T-helper 1 cell (primary cell): ENCODE data around the gene CDC37.
"Not testable (repeated sequence)": the region's sequence is repeated elsewhere in the genome, so short reads cannot be mapped to it uniquely, and the experiment has no call there.

Experiments
- DNase-seq, 5 donors: peaks; one replicate each; pipeline ENCODE4 v3.0.0-alpha.2; 2012 to 2020

Gene CDC37

DNA sequence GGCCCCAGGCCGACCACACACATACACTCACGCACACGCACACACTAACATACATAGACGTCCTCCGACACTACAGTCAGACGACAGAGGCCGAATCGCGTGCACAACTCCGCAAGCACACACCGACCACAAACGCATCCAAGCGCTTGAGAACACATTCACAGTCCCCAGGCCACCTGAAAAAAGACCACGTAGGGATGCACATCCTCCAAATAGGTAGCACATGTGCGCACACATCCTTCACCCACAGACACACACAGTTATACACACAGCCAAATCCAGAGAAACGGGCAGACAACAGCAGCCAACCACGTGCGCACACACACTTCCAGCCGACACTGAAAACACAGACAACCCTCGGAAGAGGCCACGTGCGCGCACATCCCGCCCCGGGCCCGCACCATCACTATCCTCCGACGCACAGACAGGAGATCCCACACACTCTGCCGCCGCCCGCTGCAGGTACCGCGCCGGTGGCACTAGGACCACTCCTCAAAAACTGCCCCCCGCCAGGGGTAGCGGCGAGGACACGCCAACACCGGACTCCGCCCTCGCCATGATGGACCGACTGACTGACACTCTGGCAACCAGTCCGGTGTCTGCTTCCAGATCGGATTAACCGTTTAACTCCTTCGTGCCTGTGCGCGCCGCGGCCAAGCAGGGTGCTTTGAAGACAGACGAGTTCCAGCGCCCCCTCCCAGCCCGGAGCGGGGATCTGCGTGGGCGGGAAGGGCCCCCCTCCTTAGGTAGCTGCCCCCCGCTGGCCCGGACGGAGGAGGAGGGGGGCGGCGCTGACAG is 16.5 kb upstream of the CDC37 start:
- DNase-seq = peak in 2 of 5 donors; percentile 39 to 78

DNA sequence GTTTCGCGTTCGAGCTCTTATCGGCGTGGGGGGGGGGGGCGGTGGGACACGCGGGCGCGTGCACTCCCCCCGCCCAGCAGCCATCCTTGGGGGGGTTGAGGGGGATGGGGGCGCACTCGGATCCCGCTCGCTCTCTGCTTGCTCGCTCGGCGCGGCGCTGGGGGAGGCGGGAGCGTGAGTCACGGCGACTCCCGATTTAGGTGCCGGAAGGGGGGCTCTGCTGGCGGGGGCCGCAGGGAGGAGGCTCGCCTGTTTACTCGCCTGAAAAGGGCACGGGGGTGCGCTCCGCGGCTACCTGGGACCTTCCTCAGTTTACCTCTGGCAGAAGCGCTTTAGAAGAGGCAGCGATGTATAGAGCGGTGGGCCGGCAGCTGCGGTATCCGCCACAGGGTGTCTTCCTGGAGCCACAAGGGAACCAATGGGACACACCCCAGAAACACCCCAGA is 15.9 kb upstream of the CDC37 start:
- no peak for DNase-seq

DNA sequence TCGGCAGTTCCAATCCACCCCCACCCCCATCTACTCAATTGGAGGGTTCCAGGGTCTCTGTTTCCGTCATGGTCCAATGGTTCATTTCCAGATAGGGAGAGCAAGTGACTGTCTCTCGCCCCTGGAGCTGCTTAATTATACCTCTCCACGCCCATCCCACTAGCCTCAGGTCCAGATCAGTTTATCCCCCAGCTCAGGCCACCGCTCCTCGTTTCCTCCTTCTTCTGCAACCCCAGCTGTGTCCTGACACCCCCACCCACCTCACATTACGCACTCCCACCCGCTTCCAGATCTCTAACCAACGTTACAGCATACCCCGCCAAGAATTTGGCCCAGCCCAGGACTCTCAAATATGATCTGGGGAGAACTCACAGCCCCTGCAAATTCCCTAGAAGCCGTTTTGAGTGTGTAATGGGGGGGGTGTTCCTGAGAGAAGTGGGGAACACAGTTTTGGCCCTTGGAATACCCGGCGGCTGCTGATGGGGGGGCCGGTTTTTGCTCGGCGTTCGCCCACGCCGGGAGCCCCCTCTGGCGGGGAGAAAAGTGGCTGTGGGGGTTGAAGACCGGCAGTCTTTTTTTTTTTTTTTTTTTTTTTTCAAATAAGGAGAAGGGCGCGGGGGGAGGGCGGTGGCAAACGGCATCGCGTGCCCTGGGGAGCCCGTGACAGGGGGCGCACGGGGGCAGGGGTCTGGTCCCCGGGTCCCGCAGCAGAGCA is 15.3 kb upstream of the CDC37 start:
- DNase-seq = no peak

DNA sequence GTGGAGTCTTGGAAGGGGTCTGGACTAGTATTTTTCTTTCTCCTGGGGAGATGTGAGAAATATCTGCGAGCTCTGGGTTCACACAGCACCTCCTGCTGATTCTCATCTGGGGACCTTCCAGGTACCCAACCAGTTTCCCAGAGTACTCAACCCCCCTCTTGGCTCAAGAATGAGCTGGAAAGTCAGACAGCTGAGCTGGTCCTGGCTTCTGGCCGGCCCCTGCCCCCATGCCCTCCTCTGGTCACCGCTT is 14.8 kb upstream of the CDC37 start:
- DNase-seq = no peak

DNA sequence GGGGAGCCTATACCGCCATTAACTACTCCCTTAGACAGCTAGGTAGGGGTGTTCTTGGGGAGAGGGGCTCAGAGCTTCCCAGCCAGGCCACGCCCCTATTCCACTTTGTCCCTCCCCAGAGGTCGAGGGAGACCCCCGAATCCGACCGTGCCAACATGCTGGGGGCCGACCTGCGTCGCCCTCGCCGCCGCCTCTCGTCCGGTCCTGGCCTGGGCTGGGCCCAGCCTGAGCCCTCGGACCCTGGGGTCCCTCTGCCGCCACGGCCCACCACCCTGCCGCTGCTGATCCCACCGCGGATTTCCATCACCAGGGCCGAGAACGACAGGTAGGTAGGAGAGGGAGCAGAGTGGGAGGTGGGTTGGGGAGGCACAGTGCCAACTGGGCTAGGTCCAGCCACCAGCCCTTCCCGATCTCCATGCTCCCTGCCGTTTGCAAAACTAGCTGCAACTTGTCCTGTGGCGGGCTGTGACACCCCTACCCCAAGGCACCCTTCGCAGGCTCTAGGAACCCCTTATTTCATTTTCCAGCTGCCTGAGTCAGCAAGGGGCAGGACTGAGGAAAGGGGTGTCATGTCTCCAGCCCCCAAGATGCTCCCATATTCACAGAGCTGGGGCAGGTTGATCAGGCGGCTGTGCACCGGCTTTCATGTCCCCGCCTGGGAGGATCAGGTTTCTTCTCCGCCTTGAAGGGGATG is 14.3 kb upstream of the CDC37 start:
- no peak for DNase-seq

DNA sequence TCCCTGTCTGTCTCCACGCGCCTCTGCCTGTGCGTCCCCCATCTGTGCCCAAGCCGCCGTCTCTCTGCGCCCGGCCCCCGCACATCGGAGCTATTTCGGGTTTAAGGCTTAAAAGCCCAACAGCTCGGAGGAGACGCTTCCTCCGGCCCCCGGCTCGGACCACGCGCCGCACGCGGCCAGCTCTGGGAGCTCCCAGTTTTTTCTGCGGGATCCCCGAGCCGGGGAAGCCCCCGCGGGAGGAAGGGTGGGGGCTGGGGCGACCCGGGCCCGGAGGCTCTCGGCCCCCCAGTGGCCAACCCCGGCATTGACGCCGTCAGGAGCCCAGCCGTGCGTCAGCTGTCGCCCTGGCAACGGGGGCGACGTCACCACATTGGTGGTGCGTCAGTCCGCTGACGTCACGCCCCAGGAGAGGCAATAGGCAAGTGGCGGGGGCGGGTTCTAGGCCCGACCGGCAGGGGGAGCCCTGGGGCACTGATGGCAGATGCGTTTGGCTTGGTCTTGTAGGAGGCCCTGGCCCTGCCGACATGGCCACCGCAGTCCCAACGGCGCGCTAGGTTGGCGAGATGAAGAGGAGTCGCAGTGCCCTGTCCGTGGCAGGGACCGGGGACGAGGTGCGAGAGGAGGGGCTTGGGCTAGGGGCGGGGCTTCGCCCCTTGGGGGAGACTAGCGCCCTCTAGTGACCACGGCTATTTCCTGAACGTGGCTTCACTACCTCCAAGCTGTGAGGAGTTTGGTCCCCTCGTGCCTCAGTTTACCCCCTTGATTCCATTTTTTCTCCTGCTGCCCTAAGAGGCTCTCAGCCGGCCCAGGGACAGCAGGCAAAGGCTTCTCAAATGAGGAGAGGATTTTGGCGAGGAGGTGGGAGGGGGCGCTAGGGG is 13.3 kb upstream of the CDC37 start:
- peak; percentile 96 to 99 (median 97) for DNase-seq

DNA sequence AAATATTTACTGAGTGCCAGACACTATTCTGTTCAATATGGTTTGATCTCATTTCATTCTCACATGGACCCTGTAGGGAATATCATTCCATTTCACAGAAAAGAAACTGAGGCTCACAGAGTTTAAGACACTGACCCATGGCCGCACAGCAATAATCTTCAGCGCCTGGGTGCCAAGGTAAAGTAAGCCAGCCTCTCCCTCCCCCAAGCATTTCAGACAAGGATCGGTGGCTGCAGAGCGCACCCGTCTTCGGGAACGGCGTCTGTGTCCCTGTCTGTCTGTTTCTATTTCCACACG is 12.7 kb upstream of the CDC37 start:
- no peak for DNase-seq

DNA sequence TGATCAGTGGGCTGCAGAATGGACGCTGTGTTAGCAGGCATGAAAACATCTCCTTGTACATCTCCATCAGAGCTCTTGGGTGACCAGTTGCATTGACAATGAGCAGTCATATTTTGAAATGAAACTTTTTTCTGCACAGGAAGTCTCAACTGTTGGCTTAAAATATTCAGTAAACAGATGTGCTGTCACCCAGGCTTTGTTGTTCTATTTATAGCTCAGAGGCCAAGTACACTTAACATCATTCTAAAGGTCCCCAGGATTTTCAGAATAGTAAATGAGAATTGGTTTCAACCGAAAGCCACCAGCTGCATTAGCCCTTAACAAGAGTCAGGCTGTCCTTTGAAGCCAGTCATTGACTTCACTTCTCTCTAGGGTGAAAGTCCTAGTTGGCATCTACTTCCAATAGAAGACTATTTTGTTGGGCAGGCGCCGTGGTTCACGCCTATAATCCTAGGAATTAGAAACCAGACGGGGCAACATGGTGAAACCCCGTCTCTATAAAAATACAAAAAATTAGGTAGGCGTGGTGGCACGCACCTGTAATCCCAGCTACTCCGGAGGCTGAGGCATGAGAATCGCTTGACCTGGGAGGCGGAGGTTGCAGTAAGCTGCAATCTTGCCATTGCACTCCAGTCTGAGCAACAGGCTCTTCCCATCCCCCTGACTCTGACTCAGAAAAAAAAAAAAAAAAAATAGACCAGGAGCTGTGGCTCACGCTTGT is 9.1 kb upstream of the CDC37 start:
- DNase-seq = peak in 1 of 5 donors; percentile 92

DNA sequence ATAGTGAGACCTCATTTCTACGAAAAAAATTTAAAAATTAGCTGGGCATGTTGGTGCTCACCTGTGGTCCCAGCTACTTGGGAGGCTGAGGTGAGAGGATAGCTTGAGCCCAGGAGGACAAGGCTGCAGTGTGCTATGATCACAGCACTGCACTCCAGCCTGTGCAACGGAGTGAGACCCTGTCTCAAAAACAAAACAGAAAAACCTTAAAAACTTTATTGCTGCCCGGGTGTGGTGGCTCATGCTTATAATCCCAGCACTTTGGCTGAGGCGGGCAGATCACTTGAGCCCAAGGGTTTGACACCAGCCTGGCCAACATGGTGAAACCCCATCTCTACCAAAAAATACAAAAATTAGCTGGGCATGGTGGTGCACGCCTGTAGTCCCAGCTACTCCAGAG is 7.9 kb upstream of the CDC37 start:
- not testable (repeated sequence) for DNase-seq

DNA sequence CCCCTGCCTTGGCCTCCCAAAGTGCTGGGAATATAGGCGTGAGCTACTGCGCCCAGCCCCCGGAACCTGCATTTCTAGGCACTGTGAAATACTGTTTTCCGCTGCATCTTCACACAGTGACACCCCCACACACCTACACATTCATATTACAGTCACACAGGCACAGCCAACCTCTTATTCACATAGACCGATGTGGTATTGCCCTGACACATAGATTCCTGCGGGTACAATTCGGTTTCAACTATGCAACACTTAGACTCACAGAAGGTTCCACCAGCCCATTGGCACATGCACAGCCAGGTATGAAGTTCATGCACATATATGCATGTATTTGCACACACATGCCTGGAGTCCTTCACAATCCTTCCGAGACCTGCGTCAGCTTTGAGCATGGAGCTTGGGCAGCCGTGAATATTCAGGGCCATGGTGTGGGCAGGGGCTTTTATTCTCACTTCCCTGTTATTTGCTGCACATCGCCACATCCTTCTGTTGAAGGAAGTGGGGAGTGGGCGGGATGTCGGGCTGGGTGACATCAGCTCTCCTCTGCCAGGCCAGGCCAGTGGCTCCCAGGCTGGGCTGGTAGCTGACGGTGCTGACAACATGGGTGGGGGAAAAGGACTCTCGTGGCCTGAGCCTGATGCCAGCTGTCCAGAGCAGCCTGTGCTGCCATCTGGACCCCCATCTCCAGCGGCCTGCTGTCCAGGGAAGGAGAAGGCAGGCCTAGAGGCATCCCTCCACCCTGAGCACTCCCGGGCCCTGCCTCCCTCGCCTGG is 5.4 kb upstream of the CDC37 start:
- peak in 2 of 5 donors; percentile 33 to 85 for DNase-seq

DNA sequence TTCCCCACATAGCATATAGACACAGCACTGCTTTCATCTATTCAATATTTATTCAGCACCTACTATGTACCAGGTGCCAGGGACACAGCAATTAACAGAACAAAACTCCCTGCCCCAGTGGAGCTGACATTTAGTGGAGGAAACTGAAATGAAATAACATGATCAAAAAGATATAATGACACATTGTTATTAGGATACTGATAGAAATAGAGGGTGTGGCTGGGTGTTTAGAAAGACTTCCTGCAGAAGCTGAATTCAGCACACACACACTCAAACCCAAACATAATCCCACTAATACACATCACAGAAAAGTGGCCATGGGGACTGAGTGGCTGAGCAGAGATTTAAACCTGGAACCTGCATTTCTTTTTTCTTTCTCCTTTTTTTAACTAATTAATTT is 3.8 kb upstream of the CDC37 start:
- DNase-seq = no peak

DNA sequence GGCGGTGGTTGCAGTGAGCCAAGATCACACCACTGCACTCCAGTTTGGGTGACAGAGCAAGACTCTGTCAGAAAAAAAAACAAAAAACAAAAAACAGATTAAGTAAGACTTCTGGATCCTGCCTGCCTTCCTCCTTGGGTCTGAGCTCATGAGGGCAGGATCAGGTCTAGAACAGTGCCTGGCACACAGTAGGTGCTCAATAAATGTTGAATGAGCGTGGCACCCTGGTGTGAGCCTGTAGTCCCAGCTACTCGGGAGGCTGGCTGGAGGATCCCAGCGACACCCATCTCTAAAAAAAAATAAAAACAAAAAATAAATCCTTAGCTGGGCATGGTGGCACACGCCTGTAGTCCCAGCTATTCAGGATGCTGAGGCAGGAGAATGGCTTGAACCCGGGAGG is 2.8 kb upstream of the CDC37 start:
- DNase-seq = no peak

DNA sequence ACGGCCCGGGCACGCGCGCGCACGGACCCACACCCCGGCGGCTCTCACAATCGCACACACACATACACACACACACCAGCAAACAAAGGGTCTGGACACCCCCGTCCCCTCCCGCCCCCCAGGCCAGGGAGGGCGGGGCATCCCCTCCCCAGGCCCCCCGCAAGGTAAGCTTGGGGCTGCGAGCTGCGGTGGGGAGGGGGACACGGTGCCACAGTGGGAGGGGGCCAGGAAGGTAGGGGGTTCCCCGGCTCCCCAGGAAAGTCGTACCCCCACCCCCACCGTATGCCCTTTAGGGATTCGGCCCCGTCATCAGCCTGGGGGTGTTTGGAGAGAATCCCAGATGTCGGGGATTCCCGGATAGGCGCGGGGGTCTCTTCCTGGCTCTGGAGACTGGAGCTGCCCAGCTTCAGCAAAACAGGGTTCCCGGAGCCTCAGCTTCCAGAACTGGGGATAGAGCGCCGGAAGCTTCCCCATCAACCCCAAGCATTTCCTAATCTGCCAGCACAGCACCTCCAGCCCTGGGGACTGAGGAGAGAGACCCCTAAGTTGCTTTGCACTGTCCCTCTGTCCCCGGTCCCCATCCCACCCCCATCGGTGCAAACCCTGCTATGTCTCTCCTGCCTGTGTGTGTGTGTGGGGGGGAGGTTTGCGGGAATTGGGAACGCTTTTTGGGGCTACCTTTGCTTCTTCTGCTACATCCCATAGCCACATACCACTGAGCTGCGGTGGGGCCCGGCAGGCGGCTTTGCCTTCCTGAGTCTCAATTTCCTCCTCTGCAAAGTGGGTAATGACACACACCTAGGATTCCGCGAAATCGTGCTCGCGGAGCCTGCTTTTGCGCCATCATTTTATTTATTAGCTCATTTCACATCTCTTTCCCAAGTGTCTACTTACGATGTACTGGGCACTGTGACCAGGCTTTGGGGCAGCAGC is 1.8 kb upstream of the CDC37 start:
- peak in 2 of 5 donors; percentile 36 to 78 for DNase-seq

DNA sequence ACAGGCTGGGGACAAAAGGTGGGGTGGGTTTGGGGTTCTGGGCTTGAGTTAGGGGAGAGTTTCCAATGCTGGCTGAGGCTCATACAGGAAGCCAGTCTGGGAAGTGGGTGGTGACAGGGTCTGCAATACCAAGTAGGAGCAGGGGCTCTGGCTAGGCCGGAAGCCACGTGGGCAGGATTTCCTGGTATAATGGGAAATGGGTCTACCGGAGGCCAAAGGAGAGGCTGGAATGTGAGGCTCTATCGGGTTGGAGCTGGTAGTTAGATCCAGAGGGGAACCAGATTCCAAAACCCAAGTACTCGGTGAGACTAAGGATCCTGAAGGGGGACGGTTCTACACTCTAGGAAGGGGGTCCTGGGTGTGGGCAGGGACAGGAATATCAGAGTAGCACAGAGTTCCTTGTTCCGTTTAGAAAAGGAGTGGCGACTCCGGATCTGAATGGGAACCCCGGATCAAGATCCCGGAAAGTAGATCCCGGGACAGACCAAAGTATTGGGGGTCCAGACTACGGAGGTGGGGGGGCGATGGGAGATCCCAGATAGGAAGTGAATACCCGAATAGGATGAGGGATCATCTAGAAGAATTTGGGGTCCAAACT is 802 bp downstream of the CDC37 start:
- DNase-seq = no peak

DNA sequence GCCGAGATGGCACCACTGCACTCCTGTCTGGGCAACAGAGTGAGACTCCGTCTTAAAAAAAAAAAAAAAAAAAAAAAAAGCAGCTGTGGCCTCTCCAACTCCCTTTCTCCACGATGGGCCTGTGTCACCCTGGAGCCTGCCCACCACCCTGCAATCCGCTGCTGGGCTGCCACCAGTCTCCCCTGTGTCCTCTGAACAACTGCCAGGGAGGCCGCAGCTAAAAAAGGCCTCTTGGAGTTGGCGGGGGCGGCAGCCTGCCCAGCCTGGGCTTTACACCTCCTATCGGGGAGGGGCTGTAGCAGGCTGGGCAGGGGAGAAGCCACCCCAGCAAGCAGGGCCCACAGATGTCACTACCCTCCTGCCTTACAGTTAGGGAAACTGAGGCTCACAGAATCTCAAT is 3.5 kb downstream of the CDC37 start:
- no peak for DNase-seq

DNA sequence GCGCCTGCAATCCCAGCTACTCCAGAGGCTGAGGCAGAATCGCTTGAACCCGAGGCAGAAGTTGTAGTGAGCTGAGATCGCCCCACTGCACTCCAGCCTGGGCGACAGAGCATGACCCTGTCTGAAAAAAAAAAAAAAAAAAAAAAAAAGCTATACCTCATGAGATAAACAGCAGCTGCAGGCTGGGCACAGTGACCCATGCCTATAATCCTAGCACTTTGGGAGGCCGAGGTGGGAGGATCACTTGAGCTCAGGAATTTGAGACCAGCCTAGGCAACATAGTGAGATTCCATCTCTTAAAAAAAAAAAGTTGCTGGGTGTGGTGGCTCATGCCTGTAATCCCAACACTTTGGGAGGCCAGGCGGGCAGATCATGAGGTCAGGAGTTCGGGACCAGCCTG is 4.0 kb downstream of the CDC37 start:
- not testable (repeated sequence) for DNase-seq

DNA sequence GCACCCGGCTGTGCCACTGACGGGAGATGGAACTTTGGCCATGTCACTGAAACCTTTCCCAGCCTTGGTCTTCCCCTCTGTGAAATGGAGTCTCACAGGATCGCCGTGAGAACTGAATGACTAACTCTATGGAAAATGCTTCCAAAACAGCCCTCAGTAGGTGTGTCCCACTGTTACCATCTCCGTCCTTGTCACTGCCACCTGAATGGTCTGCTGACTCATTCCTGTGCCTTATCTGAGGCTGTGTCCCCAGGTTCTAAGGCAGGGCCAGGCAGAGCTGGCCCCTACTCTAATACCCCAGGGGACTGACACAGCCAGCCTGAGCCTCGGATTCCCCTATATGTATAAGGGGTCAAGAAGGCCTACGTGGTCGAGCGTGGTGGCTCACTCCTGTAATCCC is 4.5 kb downstream of the CDC37 start:
- DNase-seq = no peak

DNA sequence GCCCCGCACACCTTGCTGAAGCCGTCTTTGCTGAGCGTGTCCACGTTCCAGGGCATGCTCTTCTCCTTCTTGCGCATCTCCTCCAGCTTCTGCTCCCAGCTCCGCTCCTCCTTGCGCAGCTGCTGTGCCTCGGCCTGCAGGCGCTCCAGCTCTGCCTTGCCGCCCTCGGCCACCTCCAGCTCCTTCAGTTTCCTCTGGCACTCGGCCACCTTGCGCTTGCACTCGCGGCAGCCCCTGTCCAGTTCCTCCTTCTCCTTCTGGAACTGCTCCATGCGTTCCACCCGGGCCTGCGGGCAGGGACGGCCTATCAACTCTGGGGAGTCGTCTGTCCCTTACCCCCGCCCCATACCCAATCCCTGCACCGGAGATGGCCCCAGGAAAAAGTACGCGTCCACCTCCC is 7.4 kb downstream of the CDC37 start:
- DNase-seq = no peak

DNA sequence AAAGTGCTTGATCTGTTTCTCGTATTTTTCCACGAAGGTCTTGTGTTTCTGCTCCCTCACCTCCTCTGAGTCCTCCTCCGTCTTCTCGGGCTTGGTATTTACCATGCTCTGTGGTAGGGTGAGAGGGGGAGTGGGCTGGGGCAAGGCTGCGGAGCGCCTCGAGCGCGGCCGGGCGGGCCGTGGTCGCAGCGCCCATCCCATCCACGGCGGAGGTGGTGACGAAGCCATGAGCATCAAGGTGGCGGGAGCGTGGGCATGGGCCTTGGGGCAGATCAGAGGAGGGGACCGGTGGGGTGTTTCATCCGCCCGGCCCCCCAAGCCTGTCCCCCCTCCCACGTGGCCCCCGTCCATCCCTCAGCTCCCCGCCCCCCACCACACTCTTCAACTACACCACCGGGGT is 7.9 kb downstream of the CDC37 start:
- no peak for DNase-seq

DNA sequence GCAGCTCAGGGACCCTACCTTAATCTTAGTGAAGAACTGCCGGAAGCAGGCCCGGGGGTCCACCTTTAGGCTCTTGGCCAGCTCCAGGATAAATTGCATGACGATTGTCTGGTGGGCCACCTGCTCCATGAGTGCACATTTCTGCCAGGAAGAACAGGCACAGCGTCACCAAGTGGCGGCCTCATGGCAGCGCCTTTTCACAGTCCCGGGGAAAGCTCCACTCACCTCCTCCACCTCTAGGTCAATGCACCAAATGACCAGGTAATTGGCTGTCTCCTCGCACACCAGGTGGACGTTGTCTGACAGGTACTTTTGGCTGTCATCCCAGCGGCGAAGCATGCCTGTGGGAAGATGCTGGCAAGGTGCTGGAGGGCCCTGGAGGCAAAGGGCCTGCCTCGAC is 8.3 kb downstream of the CDC37 start:
- DNase-seq = no peak
